Gastroesophageal sphincter (tissue), 4 donors: ENCODE results near the gene DUSP10. TPM values are rescaled to one million over a fixed set of nuclear protein-coding genes. Genes with fewer than 3 reads are reported as not detected.
A peak's percentile ranks its signal among the peaks of the same experiment; 100 is the strongest.

Experiments
- ATAC-seq: fragments of 150-250 bp; one replicate; pipeline ENCODE4 v1.9.1; 2016; ENCODE audit warnings: mild to moderate bottlenecking, moderate library complexity
- H3K27ac ChIP-seq, 4 donors: fragments of 200-600 bp; sonication (generic) in 3 of 4; 1 replicate in 3 of 4; 2 replicates in 1 of 4; pipeline ENCODE4 v1.5.1; 2016 to 2019
- H3K27me3 ChIP-seq: fragments of 200-600 bp; sonication (generic); one replicate; pipeline ENCODE4 v1.5.1; 2019
- H3K36me3 ChIP-seq, 2 donors: fragments of 200-600 bp; sonication (generic); one replicate each; pipeline ENCODE4 v1.5.1; 2019; ENCODE audit warnings: control low read depth in 1 of 2
- H3K4me1 ChIP-seq, 3 donors: fragments of 200-600 bp; sonication (generic); 1 replicate in 2 of 3; 2 replicates in 1 of 3; pipeline ENCODE4 v1.5.1; 2016 to 2019; ENCODE audit warnings: control low read depth in 2 of 3
- H3K4me3 ChIP-seq, 2 donors: fragments of 200-600 bp; sonication (generic); one replicate each; pipeline ENCODE4 v1.5.1; 2019; ENCODE audit warnings: mild to moderate bottlenecking in 1 of 2, moderate library complexity in 1 of 2
- H3K9me3 ChIP-seq, 3 donors: fragments of 200-600 bp; sonication (generic); one replicate each; pipeline ENCODE4 v1.5.1; 2017 to 2019; ENCODE audit warnings: control low read depth in 2 of 3
- CTCF ChIP-seq, 4 experiments: fragments of 200-600 bp in 2 of 4; fragments of 450-650 bp in 2 of 4; sonication (generic) in 1 of 4; IDR thresholded peaks; one replicate each; pipeline ENCODE4 v1.5.1; 2017 to 2019; ENCODE audit warnings: antibody characterized with exemption in 4 of 4, mild to moderate bottlenecking in 2 of 4, moderate library complexity in 2 of 4
- EP300 ChIP-seq: sonication (generic); formaldehyde crosslinking; IDR thresholded peaks from one replicate; pipeline ENCODE4 v1.6.1; 2017; ENCODE audit warnings: antibody characterized with exemption, mild to moderate bottlenecking
- POLR2A ChIP-seq, 2 donors: fragments of 450-650 bp; IDR thresholded peaks; one replicate each; pipeline ENCODE4 v1.6.1; 2017; ENCODE audit warnings: antibody characterized with exemption in 2 of 2, mild to moderate bottlenecking in 2 of 2, moderate library complexity in 1 of 2
- POLR2AphosphoS5 ChIP-seq: sonication (generic); formaldehyde crosslinking; IDR thresholded peaks from one replicate; pipeline ENCODE4 v1.6.1; 2017; ENCODE audit warnings: antibody characterized with exemption
- WGBS, 2 donors: methylation state at CpG; one replicate each; pipeline ENCODE4 v1.1.5; 2018; ENCODE audit warnings: low coverage in 1 of 2; 5-methylcytosine and 5-hydroxymethylcytosine counted together
- total RNA-seq, 4 donors: library from RNA; depleted of rRNA; stranded (reverse); fragments of >200 nt; gene quantifications; one replicate each; pipeline ENCODE4 v1.1.0, GENCODE V29; 2016

Gene DUSP10
- 10 to 100 TPM in 1 of 4 donors, 1 to 10 TPM in 3; 3.5 to 12.0 (median 5.3) TPM for total RNA-seq

- H3K36me3 ChIP-seq = peaks cover 0 to 16% of the 10 kb centered on the region in 2 donors
- H3K4me3 ChIP-seq = peak within 1 kb of the TSS; percentile 68 to 88
- H3K27ac ChIP-seq = peak within 1 kb of the TSS; percentile 94 to 99 (median 98)
- ATAC-seq = peak; percentile 97
- 0% methylated on average over 13 to 29 of the region's 44 CpGs for WGBS, 2 donors
- H3K4me1 ChIP-seq = peaks cover 0 to 42% (median 0%) of the 10 kb centered on the region in 3 donors
- H3K27me3 ChIP-seq = no peaks in the 10 kb centered on the region
- H3K9me3 ChIP-seq = no peaks in the 10 kb centered on the region
- TF ChIP-seq CTCF (IDR thresholded peaks at IDR 0.05) = peak in 1 of 4 experiments; percentile 13
- TF ChIP-seq POLR2AphosphoS5 = peak; percentile 80
- TF ChIP-seq EP300 = no peak
- peak; percentile 56 to 57 for TF ChIP-seq POLR2A (IDR thresholded peaks at IDR 0.05)
These were observed at the start of gene DUSP10 for GRCh38 chr1:221741703-221742554. Gene DUSP10, minus strand, starts transcription at chr1:221742089. Its CDS starts 2,345 bp downstream, at chr1:221739744.

- no peaks in the 10 kb centered on the region for H3K4me1 ChIP-seq
- WGBS, 2 donors = 43 to 68% methylated on average over 3 to 6 of the region's 6 CpGs
- H3K27me3 ChIP-seq = no peaks in the 10 kb centered on the region
- no peak overlapping the region for H3K4me3 ChIP-seq
- no peak for TF ChIP-seq EP300
- TF ChIP-seq POLR2A (IDR thresholded peaks at IDR 0.05) = no peak
- no peak for TF ChIP-seq CTCF (IDR thresholded peaks at IDR 0.05)
- H3K9me3 ChIP-seq = no peaks in the 10 kb centered on the region
- H3K36me3 ChIP-seq = no peaks in the 10 kb centered on the region
- no peak for ATAC-seq
- H3K27ac ChIP-seq = no peak overlapping the region
These were observed 46.6 kb upstream of the DUSP10 start for GRCh38 chr1:221788466-221788865.

- no peaks in the 10 kb centered on the region for H3K36me3 ChIP-seq
- TF ChIP-seq POLR2A (IDR thresholded peaks at IDR 0.05) (no peak), CTCF (IDR thresholded peaks at IDR 0.05) (no peak), POLR2AphosphoS5 (no peak), EP300 (no peak)
- ATAC-seq = no peak
- no peaks in the 10 kb centered on the region for H3K27me3 ChIP-seq
- H3K9me3 ChIP-seq = no peaks in the 10 kb centered on the region
- H3K4me1 ChIP-seq = no peaks in the 10 kb centered on the region
- WGBS, 2 donors = 88 to 100% methylated on average over 1 to 5 of the region's 5 CpGs
- no peak overlapping the region for H3K4me3 ChIP-seq
- no peak overlapping the region for H3K27ac ChIP-seq
These were observed 44.8 kb upstream of the DUSP10 start for GRCh38 chr1:221786647-221787046.

GRCh38 chr1:221783936-221784335, 42.0 kb upstream of the DUSP10 start:
- no peak for ATAC-seq
- H3K4me3 ChIP-seq = no peak overlapping the region
- H3K27ac ChIP-seq = no peak overlapping the region
- no peaks in the 10 kb centered on the region for H3K4me1 ChIP-seq
- H3K27me3 ChIP-seq = no peaks in the 10 kb centered on the region
- H3K36me3 ChIP-seq = no peaks in the 10 kb centered on the region
- 50 to 66% methylated on average over 2 to 3 of the region's 4 CpGs for WGBS, 2 donors
- H3K9me3 ChIP-seq = no peaks in the 10 kb centered on the region
- no peak for TF ChIP-seq POLR2A (IDR thresholded peaks at IDR 0.05)
- TF ChIP-seq CTCF (IDR thresholded peaks at IDR 0.05) = no peak
- no peak for TF ChIP-seq EP300
- no peak for TF ChIP-seq POLR2AphosphoS5

- Histone ChIP-seq H3K4me3 (no peak overlapping the region), H3K27ac (no peak overlapping the region), H3K27me3 (no peaks in the 10 kb centered on the region), H3K9me3 (no peaks in the 10 kb centered on the region), H3K36me3 (no peaks in the 10 kb centered on the region), H3K4me1 (no peaks in the 10 kb centered on the region)
- 73 to 76% methylated on average over 3 to 6 of the region's 6 CpGs for WGBS, 2 donors
- TF ChIP-seq CTCF (IDR thresholded peaks at IDR 0.05) (no peak), POLR2A (IDR thresholded peaks at IDR 0.05) (no peak), POLR2AphosphoS5 (no peak), EP300 (no peak)
- ATAC-seq = no peak
These were observed 41.5 kb upstream of the DUSP10 start for GRCh38 chr1:221783437-221783836.
